UCSD-AML1 (cell line): ENCODE results near the gene GABARAP.
A peak's percentile ranks its signal among the peaks of the same experiment; 100 is the strongest.
"Not testable (repeated sequence)": the region's sequence is repeated elsewhere in the genome, so short reads cannot be mapped to it uniquely, and the experiment has no call there.

ENCODE experiments used
- DNase-seq: peaks from one replicate; lab custom pipeline; 2025; ENCODE audit not compliant: unreplicated experiment; lab: John Stamatoyannopoulos, UW

The GABARAP gene

DNA sequence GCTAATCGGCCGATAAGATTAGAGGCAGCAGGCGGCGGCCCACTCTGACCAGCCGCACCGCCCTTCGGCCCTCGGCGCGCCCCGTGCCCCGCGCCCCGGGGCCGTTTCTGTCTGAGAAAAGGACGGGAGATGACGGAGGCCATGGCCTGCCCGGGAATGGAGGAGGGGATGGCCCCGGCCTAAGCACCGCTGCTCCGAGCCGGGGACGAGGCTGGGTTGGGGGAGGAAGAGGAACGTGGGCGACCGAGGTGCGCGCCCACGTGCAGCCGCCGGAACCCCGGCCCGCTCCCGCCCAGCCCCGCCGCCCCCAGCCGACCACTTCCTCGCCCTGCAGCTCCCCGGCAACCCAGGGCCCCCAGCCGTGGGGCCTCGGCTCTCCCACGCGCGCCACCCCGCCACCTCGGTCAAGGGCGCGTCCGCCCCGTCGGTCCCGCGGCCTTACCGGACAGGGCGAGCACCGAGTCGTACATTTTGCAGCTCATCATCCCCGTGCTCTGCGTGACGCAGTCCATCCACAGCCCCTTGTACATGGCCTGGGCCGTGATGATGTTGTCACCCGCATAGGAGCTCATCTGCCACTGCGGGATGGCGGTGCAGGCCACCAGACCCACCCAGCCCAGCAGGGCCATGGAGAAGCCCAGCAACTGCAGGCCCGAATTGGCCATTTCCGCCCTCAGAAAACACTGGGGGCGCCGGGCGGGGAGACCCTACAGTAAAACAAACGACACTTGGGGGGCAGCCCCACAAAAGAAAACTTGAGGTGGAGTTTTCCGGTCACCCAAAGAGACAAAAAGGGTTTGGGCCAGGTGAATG is 19.3 kb upstream of the GABARAP start:
- DNase-seq: no peak

DNA sequence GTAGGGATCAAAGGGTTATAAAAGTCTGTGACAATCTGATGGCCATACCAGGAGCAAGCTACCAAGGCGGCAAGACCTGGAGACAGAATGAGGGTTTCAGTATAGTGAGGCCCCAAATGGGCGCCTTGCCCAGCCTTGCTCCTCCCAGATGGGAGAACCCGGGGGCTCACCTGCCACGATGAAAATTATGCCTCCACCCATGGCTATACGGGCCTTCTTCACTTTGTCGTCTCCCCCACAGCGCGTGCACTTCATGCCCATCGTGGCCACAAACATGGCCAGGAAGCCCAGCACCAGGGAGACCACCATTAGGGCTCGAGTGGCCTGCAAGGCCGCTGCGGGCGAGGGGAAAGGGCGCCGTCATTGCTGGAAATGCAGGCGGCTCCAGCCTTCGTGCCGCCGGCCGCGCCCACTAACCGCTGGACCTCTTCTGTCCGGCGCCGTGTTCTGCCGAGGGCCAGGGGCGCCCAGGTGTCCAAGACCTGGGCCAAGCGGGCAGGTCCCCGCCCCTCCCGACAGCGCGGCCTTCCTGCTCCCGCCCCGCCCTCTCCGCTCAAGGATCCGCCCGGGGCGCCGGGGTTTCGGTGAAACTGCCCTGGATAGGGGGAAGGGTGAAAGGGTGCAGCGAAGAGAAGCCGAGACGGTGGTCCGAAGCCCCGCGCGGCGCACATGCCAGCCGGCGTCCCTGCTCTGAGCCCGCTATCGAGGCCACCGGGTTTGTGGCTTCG is 18.6 kb upstream of the GABARAP start:
- no peak for DNase-seq

DNA sequence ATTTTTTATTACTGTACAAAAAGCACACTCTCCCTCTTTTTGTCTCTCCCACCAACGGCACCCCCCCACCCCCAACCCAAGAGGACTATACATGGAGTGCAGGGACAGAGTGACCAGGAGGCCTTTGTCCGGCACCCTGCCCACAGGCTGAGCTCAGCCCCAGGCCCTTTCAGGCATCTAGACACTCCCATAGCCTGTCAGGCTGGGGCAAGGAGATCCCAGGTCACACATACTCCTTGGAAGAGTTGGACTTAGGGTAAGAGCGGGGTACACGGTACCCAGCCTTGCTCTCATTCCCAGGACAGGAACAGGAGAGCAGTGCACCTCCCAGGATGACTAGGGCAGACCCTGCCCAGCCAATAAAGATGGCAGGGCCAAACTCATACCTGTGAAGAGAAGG is 17.9 kb upstream of the GABARAP start:
- DNase-seq: no peak

DNA sequence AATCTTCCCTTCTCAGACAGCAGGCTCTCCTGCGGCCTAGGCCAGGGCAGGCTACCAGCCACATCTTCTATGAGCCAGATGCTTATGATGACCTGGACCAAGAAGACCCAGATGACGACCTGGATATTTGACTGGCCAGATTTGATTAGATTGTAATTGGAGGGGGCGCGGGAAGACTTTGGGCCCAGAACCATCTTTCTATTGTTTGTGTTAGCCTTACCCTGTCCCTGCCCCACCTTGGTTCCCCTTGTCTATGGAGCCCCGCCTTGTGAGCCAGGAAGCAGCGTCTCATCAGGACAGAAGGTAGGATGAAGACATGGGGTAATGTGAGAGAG is 17.3 kb upstream of the GABARAP start:
- DNase-seq: no peak

DNA sequence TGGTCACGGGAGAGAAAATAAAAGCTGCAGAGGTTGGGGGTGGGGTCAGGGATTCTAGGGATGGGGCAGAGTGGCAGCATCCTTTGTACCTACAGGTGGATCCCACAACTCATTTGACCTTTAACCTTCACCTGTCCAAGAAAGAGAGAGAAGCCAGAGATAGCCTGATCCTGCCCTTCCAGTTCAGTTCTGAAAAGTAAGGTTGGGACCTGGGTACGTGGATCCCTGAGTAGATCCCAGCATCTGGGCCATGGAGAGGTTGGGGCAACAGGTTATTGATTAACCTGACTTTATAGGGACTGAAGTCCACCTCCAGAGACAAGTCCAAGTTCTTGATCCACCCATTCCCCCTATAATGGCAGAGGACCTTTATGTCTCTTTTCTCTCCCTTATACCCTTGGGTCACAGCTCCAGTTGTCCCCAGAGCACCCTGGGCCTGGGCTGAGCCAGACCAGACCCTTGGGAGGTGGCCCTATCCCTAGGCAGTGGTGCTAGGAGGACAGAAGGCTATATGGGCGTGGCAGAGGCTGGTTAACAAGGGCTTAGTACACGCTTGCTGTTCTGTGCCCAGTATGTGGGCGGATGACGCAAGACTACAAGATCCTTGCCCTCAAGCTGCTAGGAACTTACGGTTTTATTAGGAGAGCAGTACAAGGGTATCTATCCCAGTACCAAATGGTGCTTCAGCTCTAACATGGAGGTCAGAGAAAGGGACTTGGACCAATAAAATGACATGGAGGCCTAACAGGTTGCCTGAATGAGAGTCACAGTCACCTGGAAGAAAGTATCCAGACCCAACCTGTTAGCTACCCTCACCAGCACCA is 16.7 kb upstream of the GABARAP start:
- DNase-seq: no peak

DNA sequence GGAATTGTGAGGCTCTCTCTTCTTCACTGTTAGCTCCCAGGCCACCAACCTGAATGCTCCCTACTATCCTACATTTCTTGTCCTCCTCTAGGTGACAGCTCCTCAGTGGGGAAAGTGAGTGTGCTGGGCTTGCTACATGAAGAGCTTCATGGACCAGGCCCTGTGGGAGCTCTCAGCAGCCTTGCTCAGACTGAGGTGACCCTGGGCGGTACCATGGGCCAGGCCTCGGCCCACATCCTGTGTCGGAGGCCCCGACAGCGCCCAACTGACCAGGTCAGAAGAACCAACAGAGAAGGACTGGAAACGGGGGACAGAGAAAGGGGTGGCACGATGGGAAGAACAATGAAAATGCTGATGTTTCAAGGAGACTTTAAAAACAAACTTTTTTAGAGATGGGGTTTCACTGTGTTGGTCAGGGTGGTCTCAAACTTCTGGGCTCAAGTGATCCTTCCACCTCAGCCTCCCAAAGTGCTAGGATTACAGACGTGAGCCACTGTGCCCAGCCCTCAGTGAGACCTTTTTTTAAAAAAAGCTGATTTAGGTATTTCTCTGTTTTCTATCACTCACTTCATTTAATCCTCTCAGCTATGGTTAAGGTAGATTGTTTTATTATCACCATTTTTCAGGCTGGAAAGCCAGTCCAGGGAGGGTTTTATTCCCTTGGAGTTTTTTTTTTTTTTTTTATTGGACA is 14.7 kb upstream of the GABARAP start:
- DNase-seq: no peak

DNA sequence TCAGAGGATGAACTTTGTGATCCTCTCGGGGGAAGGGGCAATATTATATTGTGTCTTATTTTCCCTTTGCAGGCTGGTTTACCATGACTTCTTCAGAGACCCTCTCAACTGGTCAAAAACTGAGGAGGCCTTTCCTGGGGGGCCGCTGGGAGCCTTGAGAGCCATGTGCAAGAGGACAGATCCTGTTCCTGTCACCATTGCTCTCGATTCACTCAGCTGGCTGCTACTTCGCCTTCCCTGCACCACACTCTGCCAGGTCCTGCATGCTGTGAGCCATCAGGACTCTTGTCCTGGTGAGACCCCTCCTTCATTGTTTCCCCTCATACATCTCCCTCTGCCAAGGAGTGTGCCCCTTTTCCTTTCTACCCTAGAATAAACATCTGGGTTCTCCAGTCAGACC is 12.3 kb upstream of the GABARAP start:
- DNase-seq: no peak

DNA sequence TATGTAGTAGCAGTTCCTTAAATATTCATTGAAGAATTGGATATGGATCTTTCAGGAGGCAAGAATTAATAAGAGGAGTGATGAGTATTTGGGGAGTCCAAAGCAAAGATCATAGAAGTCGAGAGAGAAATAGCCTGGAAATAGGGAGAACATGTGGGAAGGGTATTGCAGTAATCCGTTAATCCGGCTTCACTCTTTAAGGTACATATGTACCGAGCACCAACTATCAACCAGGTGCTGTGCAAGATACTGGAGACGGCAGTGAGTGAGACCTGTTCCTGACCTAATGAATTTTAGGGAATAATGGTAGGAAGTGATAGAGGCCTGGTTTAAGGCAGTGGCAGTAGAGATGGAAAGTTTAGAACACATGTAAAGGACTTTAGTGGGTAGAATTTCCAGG is 10.8 kb upstream of the GABARAP start:
- no peak for DNase-seq

DNA sequence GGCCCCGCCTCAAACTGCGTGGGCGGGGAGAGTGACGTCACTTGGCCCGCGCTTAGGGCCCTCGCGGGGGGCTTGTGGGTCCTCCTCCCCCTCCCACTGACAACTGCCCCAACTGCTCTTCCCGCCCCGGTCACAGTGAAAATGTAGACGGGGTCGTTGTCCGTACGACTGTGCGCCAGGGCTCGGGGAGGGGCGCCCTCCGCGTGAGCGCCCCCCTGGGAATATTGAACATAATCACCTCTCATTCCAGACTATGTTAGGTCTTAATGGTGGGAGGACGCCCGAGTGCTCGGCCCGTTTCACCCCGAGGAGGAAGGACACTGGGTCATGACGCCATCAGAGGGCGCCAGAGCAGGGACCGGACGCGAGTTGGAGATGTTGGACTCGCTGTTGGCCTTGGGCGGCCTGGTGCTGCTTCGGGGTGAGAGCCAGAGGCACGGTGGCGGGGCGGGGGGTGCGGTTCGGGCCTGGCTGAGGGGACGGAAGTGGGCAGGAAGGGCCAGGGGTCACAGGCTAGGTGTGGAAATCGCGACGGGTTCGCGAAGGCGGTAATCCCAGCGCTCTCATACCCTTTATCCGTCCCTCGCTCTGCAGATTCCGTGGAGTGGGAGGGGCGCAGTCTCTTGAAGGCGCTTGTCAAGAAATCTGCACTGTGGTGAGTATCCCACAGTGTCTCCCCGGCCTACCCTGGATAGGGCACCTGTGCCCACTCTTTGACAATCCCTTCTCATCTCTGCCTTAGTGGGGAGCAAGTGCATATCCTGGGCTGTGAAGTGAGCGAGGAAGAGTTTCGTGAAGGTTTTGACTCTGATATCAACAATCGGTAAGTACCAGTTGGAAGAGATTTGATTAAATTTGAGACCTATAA is 10.2 kb upstream of the GABARAP start, which contains the start of gene ELP5:
Gene ELP5 (plus strand): TSS at position 40 of the 868 bp plus-strand sequence. CDS start 336 bp downstream, at position 376.
- peak; percentile 96 for DNase-seq

DNA sequence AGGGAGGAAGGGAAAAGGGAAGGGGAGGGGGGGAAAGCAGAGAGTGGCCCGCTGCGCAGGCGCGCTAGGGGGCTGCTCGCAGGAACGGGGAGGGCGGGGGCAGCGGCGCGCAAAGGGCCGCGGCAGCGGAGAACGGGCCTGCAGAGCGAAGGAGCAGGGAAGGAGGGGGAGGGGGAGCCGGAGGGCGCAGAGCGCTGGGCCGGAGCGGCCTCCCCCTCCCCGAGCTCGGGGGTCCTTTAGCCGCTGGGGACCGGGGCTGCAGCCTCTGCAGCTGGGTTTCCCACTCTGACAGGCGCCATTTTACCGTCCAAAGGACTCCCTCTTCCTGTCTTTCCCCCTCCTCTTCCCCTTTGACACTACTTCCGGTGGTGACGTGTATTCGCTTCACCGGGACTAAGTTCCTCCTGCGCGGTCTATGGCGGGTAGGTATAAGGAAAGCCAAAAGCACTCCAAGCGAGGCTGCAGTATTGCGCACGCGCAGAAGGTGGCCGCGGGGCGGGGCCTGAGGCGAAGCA is 9.5 kb upstream of the GABARAP start, which contains the start of gene CTDNEP1:
Gene CTDNEP1 (minus strand): TSS at position 74 of the 515 bp plus-strand sequence. CDS start 438 bp downstream, outside the sequence.
- peak; percentile 98 for DNase-seq

DNA sequence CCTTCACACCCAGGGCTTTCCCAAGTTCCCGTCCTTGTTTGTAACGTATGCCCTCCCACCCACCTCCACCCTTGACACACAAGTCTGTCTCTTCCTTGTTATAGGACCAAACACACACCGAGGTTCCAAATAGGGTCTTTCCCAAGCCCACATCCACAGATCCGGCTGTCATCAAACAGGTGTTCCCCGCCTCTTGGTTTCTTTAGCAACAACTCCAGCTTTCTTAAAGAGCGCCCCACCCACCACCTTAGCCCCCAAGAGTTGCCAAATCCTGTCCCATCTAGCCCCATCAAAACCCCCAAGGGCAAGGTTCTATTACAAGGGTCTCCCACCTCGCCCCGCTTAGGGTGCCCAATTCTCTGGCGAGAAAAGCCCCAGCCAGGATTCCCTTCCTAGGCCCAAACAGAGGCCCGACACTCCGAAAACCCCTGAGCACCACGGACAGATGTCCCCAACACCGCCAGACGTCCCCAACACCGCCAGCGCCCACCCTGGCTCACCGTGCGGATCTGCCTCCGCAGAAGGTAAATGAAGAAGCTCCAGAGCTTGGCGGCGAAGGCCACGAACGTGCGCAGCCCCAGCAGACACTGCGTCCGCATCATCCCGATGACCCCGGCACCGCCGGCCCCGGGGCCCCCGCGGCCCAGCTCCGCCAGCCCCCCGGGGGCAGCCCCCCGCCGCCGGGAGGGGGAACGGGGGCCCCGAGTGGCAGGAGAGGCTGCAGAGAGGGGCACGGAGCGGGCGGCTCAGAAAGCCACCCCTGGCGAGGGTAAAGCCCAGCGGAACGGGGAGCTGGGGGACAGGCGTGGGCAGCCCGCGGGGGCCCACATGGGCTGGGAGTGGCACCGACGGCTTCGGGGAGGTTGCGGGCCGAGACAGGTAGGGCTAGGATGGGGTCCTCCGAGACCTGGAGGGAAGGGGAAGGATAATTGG is 8.7 kb upstream of the GABARAP start:
- no peak for DNase-seq

DNA sequence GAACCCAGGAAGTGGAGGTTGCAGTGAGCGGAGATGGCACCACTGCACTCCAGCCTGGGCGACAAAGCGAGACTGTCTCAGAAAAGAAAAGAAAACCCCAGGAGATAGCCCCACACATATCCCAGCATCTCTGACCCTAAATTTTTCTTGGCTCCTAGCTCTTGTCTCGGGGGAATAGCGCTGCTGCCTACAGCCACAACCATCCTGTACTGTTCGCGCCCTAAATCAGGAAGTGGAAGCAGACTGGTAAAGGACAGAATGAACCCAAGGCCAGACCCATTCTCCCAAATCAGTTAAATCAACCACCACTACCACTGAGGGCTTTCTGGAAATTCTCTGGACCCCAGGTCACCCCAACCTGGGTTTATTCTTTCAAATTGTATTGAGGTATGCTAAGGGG is 7.6 kb upstream of the GABARAP start:
- DNase-seq: no peak

DNA sequence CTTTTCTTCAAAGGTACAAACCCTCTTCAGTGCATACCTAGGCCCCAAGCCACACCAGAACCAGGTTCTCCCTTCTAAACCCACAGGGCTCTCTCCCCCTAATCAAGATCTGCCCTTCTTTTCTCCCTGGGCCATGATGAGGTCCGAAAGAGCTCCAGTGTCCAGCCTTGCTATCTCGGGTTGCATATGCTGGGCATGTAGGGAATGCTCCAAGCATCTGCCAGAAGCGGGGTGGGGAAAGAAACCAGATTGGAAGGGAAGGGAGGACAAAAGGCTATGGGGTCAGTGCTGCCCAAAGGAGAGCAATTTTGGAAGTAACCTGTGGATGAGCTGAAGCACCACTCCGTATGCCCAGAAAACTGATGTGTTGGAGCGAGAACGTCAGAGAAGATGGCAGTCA is 7.0 kb upstream of the GABARAP start:
- DNase-seq: no peak

DNA sequence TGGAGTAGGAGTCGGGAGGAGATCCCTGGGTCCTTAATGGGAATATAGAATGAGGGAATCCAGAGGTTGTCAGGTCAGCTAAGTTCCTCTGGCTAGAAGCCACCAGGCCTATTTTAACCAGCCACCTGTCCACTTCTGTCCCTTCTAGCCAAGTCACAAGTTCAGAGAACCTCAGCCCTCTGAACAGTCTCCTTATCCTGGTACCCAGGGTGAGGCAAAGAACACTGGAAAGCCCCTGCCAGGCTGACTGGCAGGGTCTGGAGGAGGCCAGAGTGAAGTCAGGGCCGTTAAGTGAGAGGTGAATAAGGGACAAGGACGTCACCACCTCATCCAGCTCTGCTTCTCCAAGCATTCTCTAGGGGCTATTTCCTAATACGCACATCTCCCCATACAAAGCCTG is 6.5 kb upstream of the GABARAP start:
- no peak for DNase-seq

DNA sequence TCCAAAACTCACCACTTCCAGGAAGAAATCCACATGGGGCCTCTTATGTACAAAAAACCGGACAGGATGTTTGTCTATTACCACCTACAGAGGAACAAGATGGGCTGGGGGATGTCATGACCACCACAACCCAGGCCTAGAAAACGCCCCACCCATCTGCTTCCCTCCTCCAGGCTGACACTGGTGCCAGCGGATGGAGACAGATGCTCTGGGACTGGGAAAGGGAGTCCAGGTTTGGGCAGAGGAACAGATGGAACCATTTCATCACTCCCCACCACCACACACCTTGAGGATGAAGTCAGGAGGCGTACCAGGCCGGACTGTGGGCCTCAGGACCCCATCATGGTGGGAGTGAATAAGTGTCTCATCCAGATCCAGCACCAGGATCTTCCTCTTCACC is 4.5 kb upstream of the GABARAP start:
- DNase-seq: no peak

DNA sequence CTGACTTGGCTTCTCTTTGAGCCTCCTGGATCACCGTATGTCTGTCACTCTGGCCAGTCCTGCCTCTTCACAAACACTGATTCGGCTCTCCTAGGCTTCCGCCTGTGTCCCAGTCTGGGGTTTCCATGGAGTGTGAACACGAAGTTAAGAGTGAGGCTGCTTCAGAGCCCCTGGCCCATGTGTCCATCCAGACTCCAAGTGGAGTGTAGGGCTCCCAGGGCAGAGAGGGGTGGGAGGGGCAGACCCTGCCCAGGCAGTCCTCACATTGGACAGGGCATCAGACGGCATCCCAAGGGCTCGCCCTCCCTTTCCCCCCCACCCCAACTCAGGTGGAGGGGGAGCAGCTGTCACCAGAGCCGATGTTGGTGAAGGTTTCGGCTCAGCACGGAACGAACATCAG is 1.6 kb upstream of the GABARAP start:
- DNase-seq: not testable (repeated sequence)

DNA sequence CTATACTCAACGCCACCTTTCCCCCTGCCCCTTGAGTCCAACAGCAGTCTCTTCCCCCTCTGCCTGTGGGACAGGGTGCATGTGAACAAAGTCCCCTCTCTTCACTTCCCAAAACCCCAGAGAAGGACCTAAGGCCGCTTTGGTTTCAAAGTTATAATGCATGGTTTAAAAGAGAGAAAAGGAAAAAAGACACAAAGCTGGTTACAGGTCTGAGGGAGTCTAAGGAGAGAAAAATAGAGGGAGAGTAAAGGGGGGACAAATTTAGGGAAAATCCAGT is 1.1 kb upstream of the GABARAP start:
- no peak for DNase-seq

DNA sequence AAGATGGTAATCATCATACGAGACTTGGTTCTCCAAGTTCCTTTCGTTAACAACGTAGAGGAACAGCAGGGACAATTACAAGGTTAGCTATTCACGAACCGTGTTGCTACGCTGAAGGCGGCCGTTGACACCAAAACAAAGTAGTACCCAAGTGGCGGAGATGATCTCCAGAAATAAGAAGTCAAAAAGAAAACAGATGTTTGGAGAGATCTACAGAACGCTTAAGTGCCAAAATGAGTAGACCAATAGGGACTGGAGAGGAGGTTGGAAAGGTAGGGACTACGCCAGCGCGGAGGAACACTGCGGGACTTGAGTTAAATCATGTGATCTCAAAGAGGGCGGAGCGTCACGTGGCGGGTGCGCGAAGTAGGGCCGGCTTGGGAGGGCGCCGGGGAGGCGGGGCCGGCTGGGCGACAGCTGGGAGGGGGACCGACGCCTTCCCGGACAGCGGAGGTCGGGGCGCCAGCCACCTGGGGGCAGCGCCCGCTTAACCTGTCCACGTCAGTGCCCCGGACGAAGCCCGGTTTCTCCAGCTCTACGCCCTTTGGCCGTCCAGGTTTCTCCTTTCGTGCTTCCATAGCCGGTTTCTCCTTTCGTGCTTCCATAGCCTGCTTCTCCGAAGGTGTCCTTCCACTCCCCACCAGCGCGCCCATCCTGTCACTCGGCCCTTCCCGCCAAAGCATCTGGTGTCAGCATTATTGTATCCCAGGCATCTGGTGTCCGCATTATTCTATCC is 636 bp upstream of the GABARAP start:
- peak; percentile 93 for DNase-seq
